Mesenchymal stem cell (in vitro differentiated cells and primary cell): ENCODE results near the gene CYSLTR2.
"Not testable (repeated sequence)": the region's sequence is repeated elsewhere in the genome, so short reads cannot be mapped to it uniquely, and the experiment has no call there.

ENCODE experiments used
- DNase-seq: peaks from one replicate; pipeline ENCODE4 v3.0.0-alpha.2; 2013
- H2AFZ ChIP-seq: one replicate; pipeline ENCODE4 v1.6.1; 2013; ENCODE audit warnings: low read depth, mild to moderate bottlenecking, control low read depth, inconsistent platforms, low read length, moderate library complexity
- H2AK5ac ChIP-seq: 2 replicates; pipeline ENCODE4 v1.6.1; 2013; ENCODE audit warnings: low read length, moderate library complexity, mild to moderate bottlenecking, inconsistent platforms; ENCODE audit not compliant: severe bottlenecking
- H2BK120ac ChIP-seq: one replicate; pipeline ENCODE4 v1.6.1; 2013; ENCODE audit warnings: low read depth, mild to moderate bottlenecking, inconsistent platforms, low read length, moderate library complexity
- H2BK12ac ChIP-seq, 2 experiments: one replicate each; pipeline ENCODE4 v1.6.1; 2013; ENCODE audit warnings: inconsistent platforms in 2 of 2, low read length in 2 of 2, mild to moderate bottlenecking in 2 of 2, moderate library complexity in 2 of 2, control low read depth in 1 of 2
- H2BK15ac ChIP-seq: one replicate; pipeline ENCODE4 v1.6.1; 2013; ENCODE audit warnings: mild to moderate bottlenecking, low read depth, inconsistent platforms; ENCODE audit not compliant: poor library complexity, severe bottlenecking
- H2BK5ac ChIP-seq: 2 replicates; pipeline ENCODE4 v1.6.1; 2013; ENCODE audit warnings: low read depth, mild to moderate bottlenecking, low read length, control low read depth, inconsistent platforms; ENCODE audit not compliant: poor library complexity, severe bottlenecking
- H3K14ac ChIP-seq, 2 experiments: one replicate each; pipeline ENCODE4 v1.6.1; 2013; ENCODE audit warnings: inconsistent platforms in 2 of 2, low read length in 2 of 2, control low read depth in 1 of 2, mild to moderate bottlenecking in 1 of 2, moderate library complexity in 1 of 2
- H3K18ac ChIP-seq, 2 experiments: one replicate each; pipeline ENCODE4 v1.6.1; 2013; ENCODE audit warnings: inconsistent platforms in 2 of 2, low read length in 2 of 2, control low read depth in 1 of 2, low read depth in 1 of 2, mild to moderate bottlenecking in 1 of 2
- H3K23ac ChIP-seq, 2 experiments: one replicate each; pipeline ENCODE4 v1.6.1; 2013; ENCODE audit warnings: inconsistent platforms in 2 of 2, low read length in 2 of 2, mild to moderate bottlenecking in 2 of 2, moderate library complexity in 2 of 2, control low read depth in 1 of 2
- H3K27ac ChIP-seq: 2 replicates; pipeline ENCODE4 v1.5.1; 2013; ENCODE audit warnings: mild to moderate bottlenecking, moderate library complexity, low read length, control low read depth, inconsistent platforms; ENCODE audit not compliant: poor library complexity, severe bottlenecking
- H3K27me3 ChIP-seq, 2 experiments: 2 replicates each; pipeline versions ENCODE4 v1.6.1 to v1.7.0; 2013; ENCODE audit warnings: low read length in 2 of 2, mild to moderate bottlenecking in 2 of 2, moderate library complexity in 2 of 2, control low read depth in 1 of 2, inconsistent platforms in 1 of 2; ENCODE audit not compliant: control insufficient read depth in 1 of 2, insufficient read depth in 1 of 2
- H3K36me3 ChIP-seq, 2 experiments: 2 replicates each; pipeline versions ENCODE4 v1.6.1 to v1.7.0; 2013; ENCODE audit warnings: low read length in 2 of 2, control low read depth in 1 of 2, inconsistent platforms in 1 of 2, low read depth in 1 of 2, mild to moderate bottlenecking in 1 of 2; ENCODE audit not compliant: insufficient read depth in 2 of 2, control insufficient read depth in 1 of 2
- H3K4ac ChIP-seq, 2 experiments: one replicate each; pipeline ENCODE4 v1.6.1; 2013; ENCODE audit warnings: inconsistent platforms in 2 of 2, low read length in 2 of 2, mild to moderate bottlenecking in 2 of 2, moderate library complexity in 2 of 2, control low read depth in 1 of 2, low read depth in 1 of 2
- H3K4me1 ChIP-seq: 2 replicates; pipeline ENCODE4 v1.6.1; 2013; ENCODE audit warnings: low read depth, low read length, control low read depth; ENCODE audit not compliant: control insufficient read depth, insufficient read depth
- H3K4me2 ChIP-seq: 2 replicates; pipeline ENCODE4 v1.6.1; 2013; ENCODE audit warnings: low read length, mild to moderate bottlenecking, inconsistent platforms; ENCODE audit not compliant: poor library complexity, severe bottlenecking
- H3K4me3 ChIP-seq, 2 experiments: 2 replicates each; pipeline versions ENCODE4 v1.5.1 to v1.7.0; 2013; ENCODE audit warnings: low read length in 2 of 2, mild to moderate bottlenecking in 2 of 2, control low read depth in 1 of 2, low read depth in 1 of 2; ENCODE audit not compliant: insufficient read depth in 1 of 2
- H3K79me1 ChIP-seq: replicated peaks from 2 replicates; pipeline ENCODE4 v1.6.1; 2013; ENCODE audit warnings: mild to moderate bottlenecking, control low read depth, low read length, inconsistent platforms; ENCODE audit not compliant: poor library complexity, severe bottlenecking
- H3K9ac ChIP-seq: 2 replicates; pipeline ENCODE4 v1.7.0; 2013; ENCODE audit warnings: mild to moderate bottlenecking, low read length, moderate library complexity
- H3K9me3 ChIP-seq: 2 replicates; pipeline ENCODE4 v1.7.0; 2013; ENCODE audit warnings: mild to moderate bottlenecking, low read length; ENCODE audit not compliant: control insufficient read depth
- H4K8ac ChIP-seq: one replicate; pipeline ENCODE4 v1.6.1; 2013; ENCODE audit warnings: inconsistent platforms, mild to moderate bottlenecking, low read length, moderate library complexity
- H4K91ac ChIP-seq: one replicate; pipeline ENCODE4 v1.6.1; 2013; ENCODE audit warnings: mild to moderate bottlenecking, low read length, inconsistent platforms
- WGBS: methylation state at CpG from one replicate; pipeline ENCODE4 v1.1.7; 2013; ENCODE audit warnings: mixed read lengths; 5-methylcytosine and 5-hydroxymethylcytosine counted together

Gene CYSLTR2

GRCh38 chr13:48671421-48671820, 17.7 kb downstream of the CYSLTR2 start:
- H3K18ac ChIP-seq, H2BK12ac ChIP-seq, H3K27ac ChIP-seq, DNase-seq, H3K4me2 ChIP-seq, H2BK15ac ChIP-seq, H4K91ac ChIP-seq, H3K14ac ChIP-seq, H3K4ac ChIP-seq, H3K79me1 ChIP-seq, H4K8ac ChIP-seq, H2AK5ac ChIP-seq, H3K9ac ChIP-seq, H3K36me3 ChIP-seq, H2BK120ac ChIP-seq, H3K4me3 ChIP-seq, H2BK5ac ChIP-seq, H3K4me1 ChIP-seq, H2AFZ ChIP-seq, H3K23ac ChIP-seq: not testable (repeated sequence)
- Histone ChIP-seq H3K9me3 (peaks cover 14% of the 10 kb centered on the region), H3K27me3 (peaks cover 5 to 12% of the 10 kb centered on the region in 2 experiments)
- 86% methylated on average over 2 of the region's 2 CpGs for WGBS

GRCh38 chr13:48675247-48675646, 21.5 kb downstream of the CYSLTR2 start:
- Histone ChIP-seq H3K27me3 (peaks cover 34 to 38% of the 10 kb centered on the region in 2 experiments), H3K18ac (no peak overlapping the region), H3K27ac (no peak overlapping the region), H3K4ac (no peak overlapping the region), H2BK5ac (no peak overlapping the region), H4K8ac (no peak overlapping the region), H3K9ac (no peak overlapping the region), H2BK12ac (no peak overlapping the region), H3K4me3 (no peak overlapping the region), H2BK15ac (no peak overlapping the region), H2AFZ (no peak overlapping the region), H3K23ac (no peak overlapping the region), H3K79me1 (no peaks in the 10 kb centered on the region), H3K14ac (no peak overlapping the region), H2BK120ac (no peak overlapping the region), H3K36me3 (no peaks in the 10 kb centered on the region), H3K4me2 (no peak overlapping the region), H3K9me3 (peaks cover 9% of the 10 kb centered on the region), H3K4me1 (no peaks in the 10 kb centered on the region), H4K91ac (no peak overlapping the region), H2AK5ac (no peak overlapping the region)
- DNase-seq = no peak
- WGBS = 62% methylated on average over 1 of the region's 1 CpG

GRCh38 chr13:48678316-48678715, 24.6 kb downstream of the CYSLTR2 start:
- 67% methylated on average over 3 of the region's 3 CpGs for WGBS
- DNase-seq = no peak
- H3K18ac ChIP-seq = no peak overlapping the region

GRCh38 chr13:48679941-48680680, 26.4 kb downstream of the CYSLTR2 start:
- H4K8ac ChIP-seq = no peak overlapping the region
- H3K4me2 ChIP-seq = no peak overlapping the region
- H3K9me3 ChIP-seq = no peaks in the 10 kb centered on the region
- H3K36me3 ChIP-seq = no peaks in the 10 kb centered on the region
- no peaks in the 10 kb centered on the region for H3K79me1 ChIP-seq
- H2BK5ac ChIP-seq = no peak overlapping the region
- DNase-seq = no peak
- no peak overlapping the region for H2AK5ac ChIP-seq
- H2AFZ ChIP-seq = no peak overlapping the region
- no peak overlapping the region for H2BK15ac ChIP-seq
- H3K4me3 ChIP-seq = no peak overlapping the region
- no peak overlapping the region for H3K18ac ChIP-seq
- no peak overlapping the region for H3K4ac ChIP-seq
- WGBS = 94% methylated on average over 9 of the region's 10 CpGs
- H3K23ac ChIP-seq = no peak overlapping the region
- H3K9ac ChIP-seq = no peak overlapping the region
- H4K91ac ChIP-seq = no peak overlapping the region
- no peak overlapping the region for H3K27ac ChIP-seq
- H3K14ac ChIP-seq = no peak overlapping the region
- no peak overlapping the region for H2BK120ac ChIP-seq
- peaks cover 39 to 48% of the 10 kb centered on the region in 2 experiments for H3K27me3 ChIP-seq
- H3K4me1 ChIP-seq = no peaks in the 10 kb centered on the region
- no peak overlapping the region for H2BK12ac ChIP-seq

More at GRCh38 chr13:48678316-48678715, 24.6 kb downstream of the CYSLTR2 start:
- Histone ChIP-seq H3K79me1 (no peaks in the 10 kb centered on the region), H3K23ac (no peak overlapping the region), H3K9me3 (no peaks in the 10 kb centered on the region), H2BK120ac (no peak overlapping the region), H2AFZ (no peak overlapping the region), H3K14ac (no peak overlapping the region), H2BK15ac (no peak overlapping the region), H3K27me3 (peaks cover 34 to 51% of the 10 kb centered on the region in 2 experiments), H4K8ac (no peak overlapping the region), H2BK5ac (no peak overlapping the region), H3K4me2 (no peak overlapping the region), H3K9ac (no peak overlapping the region), H3K4me1 (no peaks in the 10 kb centered on the region), H3K27ac (no peak overlapping the region), H2BK12ac (no peak overlapping the region), H3K4ac (no peak overlapping the region), H2AK5ac (no peak overlapping the region), H4K91ac (no peak overlapping the region), H3K4me3 (no peak overlapping the region), H3K36me3 (no peaks in the 10 kb centered on the region)
